GM21786 (cell line): ENCODE data around the gene NOX3.

Experiments used
- ATAC-seq: cut with Tn5 transposase; IDR thresholded peaks from one replicate; pipeline ENCODE4 v1.9.1; 2021; ENCODE audit not compliant: unreplicated experiment

Gene NOX3

GRCh38 chr6:155404937-155405336, 50.7 kb downstream of the NOX3 start:
- no peak for ATAC-seq

GRCh38 chr6:155402656-155403304, 52.9 kb downstream of the NOX3 start:
- ATAC-seq: no peak

- no peak for ATAC-seq
Observed at GRCh38 chr6:155400654-155400965, 55.0 kb downstream of the NOX3 start.

GRCh38 chr6:155399745-155400653, 55.6 kb downstream of the NOX3 start:
- no peak for ATAC-seq

GRCh38 chr6:155399062-155399744, 56.4 kb downstream of the NOX3 start:
- no peak for ATAC-seq

- ATAC-seq: no peak
Observed at GRCh38 chr6:155398701-155399061, 57.0 kb downstream of the NOX3 start.

GRCh38 chr6:155398221-155398620, 57.4 kb downstream of the NOX3 start:
- ATAC-seq: no peak

GRCh38 chr6:155397172-155397705, 58.4 kb downstream of the NOX3 start:
- ATAC-seq: no peak

- no peak for ATAC-seq
Observed at GRCh38 chr6:155396605-155397004, 59.0 kb downstream of the NOX3 start.

GRCh38 chr6:155395339-155395738, 60.3 kb downstream of the NOX3 start:
- no peak for ATAC-seq

- ATAC-seq: no peak
Observed at GRCh38 chr6:155389130-155389529, 66.5 kb downstream of the NOX3 start.

- no peak for ATAC-seq
Observed at GRCh38 chr6:155388591-155388990, 67.0 kb downstream of the NOX3 start.

- no peak for ATAC-seq
Observed at GRCh38 chr6:155387481-155387880, 68.2 kb downstream of the NOX3 start.

- ATAC-seq: no peak
Observed at GRCh38 chr6:155384321-155384952, 71.2 kb downstream of the NOX3 start.

- no peak for ATAC-seq
Observed at GRCh38 chr6:155383913-155384312, 71.7 kb downstream of the NOX3 start.

- ATAC-seq: no peak
Observed at GRCh38 chr6:155382338-155382685, 73.3 kb downstream of the NOX3 start.

GRCh38 chr6:155381673-155382337, 73.8 kb downstream of the NOX3 start:
- no peak for ATAC-seq

- no peak for ATAC-seq
Observed at GRCh38 chr6:155380666-155381332, 74.8 kb downstream of the NOX3 start.

- no peak for ATAC-seq
Observed at GRCh38 chr6:155378724-155379123, 76.9 kb downstream of the NOX3 start.

GRCh38 chr6:155378276-155378675, 77.4 kb downstream of the NOX3 start:
- no peak for ATAC-seq
